HUES48 (cell line): ENCODE results near the gene ATP5MC3.

Source experiments
- H3K27ac ChIP-seq: one replicate; pipeline ENCODE4 v1.7.0; 2013; ENCODE audit warnings: low read depth, low read length, inconsistent platforms
- H3K27me3 ChIP-seq: 2 replicates; pipeline ENCODE4 v1.6.1; 2013; ENCODE audit warnings: mild to moderate bottlenecking, low read length; ENCODE audit not compliant: control insufficient read depth, insufficient read depth
- H3K36me3 ChIP-seq: 2 replicates; pipeline ENCODE4 v1.6.1; 2013; ENCODE audit warnings: low read length; ENCODE audit not compliant: control insufficient read depth, insufficient read depth
- H3K4me1 ChIP-seq: 2 replicates; pipeline ENCODE4 v1.6.1; 2013; ENCODE audit warnings: mild to moderate bottlenecking, low read length; ENCODE audit not compliant: control insufficient read depth, insufficient read depth
- H3K4me3 ChIP-seq: 2 replicates; pipeline ENCODE4 v1.5.1; 2013; ENCODE audit warnings: mild to moderate bottlenecking, low read depth, low read length
- H3K9ac ChIP-seq: 2 replicates; pipeline ENCODE4 v1.6.1; 2013; ENCODE audit warnings: mild to moderate bottlenecking, low read depth, low read length, moderate library complexity
- H3K9me3 ChIP-seq: 2 replicates; pipeline ENCODE4 v1.6.1; 2013; ENCODE audit warnings: low read length; ENCODE audit not compliant: control insufficient read depth, insufficient read depth

ATP5MC3 gene

GRCh38 chr2:175167792-175168563, 13.5 kb downstream of the ATP5MC3 start, which contains the start of gene ATF2:
ATF2 (minus strand) TSS chr2:175168203; CDS start chr2:175136443, 31,760 bp downstream.
- H3K27ac ChIP-seq, result peak within 1 kb of the TSS; percentile 91
- peak within 1 kb of the TSS; percentile 94 for H3K9ac ChIP-seq
- no peaks in the 10 kb centered on the region for H3K27me3 ChIP-seq
- no peaks in the 10 kb centered on the region for H3K9me3 ChIP-seq
- peak within 1 kb of the TSS; percentile 98 for H3K4me3 ChIP-seq
- peaks cover 8% of the 10 kb centered on the region for H3K4me1 ChIP-seq
- H3K36me3 ChIP-seq, result no peaks in the 10 kb centered on the region

GRCh38 chr2:175167076-175167791, 14.3 kb downstream of the ATP5MC3 start:
- Histone ChIP-seq H3K4me3 (peak overlapping the region; percentile 98), H3K27me3 (no peaks in the 10 kb centered on the region), H3K36me3 (no peaks in the 10 kb centered on the region), H3K9me3 (no peaks in the 10 kb centered on the region), H3K9ac (peak overlapping the region; percentile 94), H3K4me1 (peaks cover 8% of the 10 kb centered on the region), H3K27ac (peak overlapping the region; percentile 91)

GRCh38 chr2:175166216-175166824, 15.2 kb downstream of the ATP5MC3 start:
- no peaks in the 10 kb centered on the region for H3K9me3 ChIP-seq

GRCh38 chr2:175164235-175164634, 17.3 kb downstream of the ATP5MC3 start:
- H3K4me3 ChIP-seq, result no peak overlapping the region
- no peak overlapping the region for H3K9ac ChIP-seq
- H3K27ac ChIP-seq, result no peak overlapping the region
- H3K4me1 ChIP-seq, result peaks cover 7% of the 10 kb centered on the region
- no peaks in the 10 kb centered on the region for H3K9me3 ChIP-seq
- H3K36me3 ChIP-seq, result no peaks in the 10 kb centered on the region
- H3K27me3 ChIP-seq, result no peaks in the 10 kb centered on the region

More at GRCh38 chr2:175166216-175166824, 15.2 kb downstream of the ATP5MC3 start:
- H3K4me3 ChIP-seq, result peak overlapping the region; percentile 98
- 0 out of 2 replicates have a peak overlapping the region, but pooled peaks have one; percentile 94 for H3K9ac ChIP-seq
- H3K36me3 ChIP-seq, result no peaks in the 10 kb centered on the region
- H3K27me3 ChIP-seq, result no peaks in the 10 kb centered on the region
- peak overlapping the region; percentile 91 for H3K27ac ChIP-seq
- peaks cover 8% of the 10 kb centered on the region for H3K4me1 ChIP-seq

- H3K27ac ChIP-seq, result no peak overlapping the region
- no peaks in the 10 kb centered on the region for H3K4me1 ChIP-seq
- no peaks in the 10 kb centered on the region for H3K9me3 ChIP-seq
- H3K4me3 ChIP-seq, result no peak overlapping the region
- H3K27me3 ChIP-seq, result no peaks in the 10 kb centered on the region
- no peak overlapping the region for H3K9ac ChIP-seq
- peaks cover 4% of the 10 kb centered on the region; the same call in 1 of the 2 replicates for H3K36me3 ChIP-seq
These were observed 22.6 kb downstream of the ATP5MC3 start for GRCh38 chr2:175158894-175159293.

GRCh38 chr2:175156534-175156933, 25.0 kb downstream of the ATP5MC3 start:
- Histone ChIP-seq H3K27ac (no peak overlapping the region), H3K4me1 (peaks cover 5% of the 10 kb centered on the region; the same call in 1 of the 2 replicates), H3K36me3 (peaks cover 4% of the 10 kb centered on the region; the same call in 1 of the 2 replicates), H3K9me3 (no peaks in the 10 kb centered on the region), H3K27me3 (no peaks in the 10 kb centered on the region), H3K9ac (no peak overlapping the region), H3K4me3 (no peak overlapping the region)

GRCh38 chr2:175154661-175155082, 26.8 kb downstream of the ATP5MC3 start:
- H3K27me3 ChIP-seq, result no peaks in the 10 kb centered on the region
- H3K9me3 ChIP-seq, result no peaks in the 10 kb centered on the region
- H3K27ac ChIP-seq, result no peak overlapping the region
- H3K9ac ChIP-seq, result no peak overlapping the region
- peaks cover 6% of the 10 kb centered on the region for H3K36me3 ChIP-seq
- H3K4me1 ChIP-seq, result peaks cover 5% of the 10 kb centered on the region; the same call in 1 of the 2 replicates
- H3K4me3 ChIP-seq, result no peak overlapping the region

- Histone ChIP-seq H3K9me3 (no peaks in the 10 kb centered on the region), H3K9ac (no peak overlapping the region), H3K36me3 (peaks cover 10% of the 10 kb centered on the region), H3K27ac (no peak overlapping the region), H3K4me1 (peaks cover 5% of the 10 kb centered on the region; the same call in 1 of the 2 replicates), H3K27me3 (no peaks in the 10 kb centered on the region), H3K4me3 (no peak overlapping the region)
These were observed 29.3 kb downstream of the ATP5MC3 start for GRCh38 chr2:175152242-175152641.

GRCh38 chr2:175151791-175152190, 29.7 kb downstream of the ATP5MC3 start:
- no peaks in the 10 kb centered on the region for H3K9me3 ChIP-seq
- H3K27ac ChIP-seq, result no peak overlapping the region
- H3K4me3 ChIP-seq, result no peak overlapping the region
- H3K4me1 ChIP-seq, result peaks cover 5% of the 10 kb centered on the region; the same call in 1 of the 2 replicates
- peaks cover 10% of the 10 kb centered on the region for H3K36me3 ChIP-seq
- no peaks in the 10 kb centered on the region for H3K27me3 ChIP-seq
- H3K9ac ChIP-seq, result no peak overlapping the region

- H3K4me3 ChIP-seq, result no peak overlapping the region
- no peaks in the 10 kb centered on the region for H3K9me3 ChIP-seq
- peaks cover 26% of the 10 kb centered on the region for H3K36me3 ChIP-seq
- no peaks in the 10 kb centered on the region for H3K27me3 ChIP-seq
- no peak overlapping the region for H3K27ac ChIP-seq
- no peak overlapping the region for H3K9ac ChIP-seq
- no peaks in the 10 kb centered on the region for H3K4me1 ChIP-seq
These were observed 34.3 kb downstream of the ATP5MC3 start for GRCh38 chr2:175147186-175147585.
